ENCODE measurements around the gene GPX1.
A peak's percentile ranks its signal among the peaks of the same experiment; 100 is the strongest.
"Not testable (repeated sequence)": the region's sequence is repeated elsewhere in the genome, so short reads cannot be mapped to it uniquely, and the experiment has no call there.

GPX1 gene

DNA sequence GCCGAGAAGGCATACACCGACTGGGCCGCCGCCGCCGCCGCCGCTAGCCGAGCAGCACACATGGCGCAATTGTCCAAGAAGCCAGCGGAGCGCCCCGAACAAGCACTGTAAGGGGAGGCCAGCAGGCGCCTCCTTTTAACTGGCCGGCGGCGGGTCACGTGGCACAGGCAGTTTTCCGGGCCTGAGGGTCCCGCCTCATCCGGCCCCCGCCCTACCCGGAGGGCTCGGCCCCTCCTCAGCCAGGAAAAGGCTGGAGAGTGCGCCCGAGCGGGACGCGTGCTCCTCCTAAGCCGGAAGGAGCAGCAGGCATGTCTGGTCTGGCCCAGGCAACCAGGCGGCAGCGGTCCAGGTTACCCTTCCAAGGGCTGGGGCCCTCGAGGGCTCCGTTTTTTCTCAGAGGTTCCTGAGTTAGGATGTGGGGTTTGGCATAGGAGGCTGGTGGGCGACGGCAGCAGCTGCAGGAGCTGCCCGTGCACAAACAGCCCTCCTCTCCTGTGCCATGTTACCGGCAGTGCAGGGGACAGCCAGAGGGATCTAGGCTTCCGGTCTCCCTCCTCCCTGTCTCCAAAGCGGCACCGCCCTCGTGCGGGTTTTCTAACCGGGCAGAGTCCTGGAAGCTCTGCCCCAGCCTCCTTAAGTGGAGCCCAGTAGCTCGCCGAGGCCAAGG, at the start of gene GPX1:
GPX1 (minus strand) TSS at position 137 of the 667 bp plus-strand sequence; CDS start at position 62, 75 bp downstream.
- peak; percentile 91 for DNase-seq

DNA sequence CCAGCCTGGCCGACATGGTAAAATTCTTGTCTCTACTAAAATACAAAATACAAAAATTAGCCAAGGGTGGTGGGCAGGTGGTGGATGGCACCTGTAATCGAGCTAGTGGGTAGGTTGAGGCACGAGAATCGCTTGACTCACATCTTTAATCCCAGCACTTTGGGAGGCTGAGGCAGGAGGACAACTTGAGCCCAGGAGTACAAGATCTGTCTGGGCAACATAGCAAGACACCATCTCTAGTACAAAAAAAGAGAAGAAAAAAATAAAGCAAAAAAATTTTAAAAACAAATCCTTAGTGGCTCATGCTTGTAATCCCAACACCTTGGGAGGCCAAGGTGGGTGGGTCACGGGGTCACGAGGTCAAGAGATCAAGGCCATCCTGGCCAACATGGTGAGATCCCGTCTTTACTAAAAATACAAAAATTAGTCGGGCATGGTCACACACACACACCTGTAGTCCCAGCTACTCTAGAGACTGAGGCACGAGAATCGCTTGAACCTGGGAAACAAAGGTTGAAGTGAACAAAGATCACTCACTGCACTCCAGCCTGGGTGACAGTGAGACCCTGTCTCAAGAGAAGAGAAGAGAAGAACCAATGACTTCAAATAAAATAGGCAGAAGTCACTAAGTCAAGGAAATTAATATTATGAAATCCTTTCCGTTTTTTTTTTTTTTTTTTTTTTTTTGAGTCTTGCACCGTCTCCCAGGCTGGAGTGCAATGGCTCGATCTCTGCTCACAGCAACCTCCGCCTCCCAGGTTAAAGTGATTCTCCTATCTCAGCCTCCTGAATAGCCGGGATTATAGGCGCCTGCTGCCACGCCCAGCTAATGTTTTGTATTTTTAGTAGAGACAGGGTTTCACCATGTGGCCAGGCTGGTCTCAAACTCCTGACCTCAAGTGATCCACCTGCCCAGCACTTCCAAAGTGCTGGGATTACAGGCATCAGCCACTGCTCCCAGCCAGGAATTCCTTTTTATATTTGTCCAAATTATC, 48.7 kb upstream of the GPX1 start:
- DNase-seq: no peak

DNA sequence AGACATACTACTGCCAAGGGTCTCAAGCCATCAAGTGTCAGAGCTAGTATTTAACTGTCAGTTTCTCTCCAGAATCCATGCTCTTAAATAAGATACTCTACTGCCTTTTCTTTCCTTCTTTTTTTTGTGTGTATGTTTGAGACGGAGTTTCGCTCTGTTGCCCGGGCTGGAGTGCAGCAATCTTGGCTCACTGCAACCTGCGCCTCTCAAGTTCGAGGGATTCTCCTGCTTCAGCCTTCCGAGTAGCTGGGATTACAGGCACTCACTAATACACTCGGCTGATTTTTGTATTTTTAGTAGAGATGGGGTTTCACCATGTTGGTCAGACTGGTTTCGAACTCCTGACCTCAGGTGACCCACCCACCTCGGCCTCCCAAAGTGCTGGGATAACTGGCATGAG, 47.4 kb upstream of the GPX1 start:
- not testable (repeated sequence) for DNase-seq

DNA sequence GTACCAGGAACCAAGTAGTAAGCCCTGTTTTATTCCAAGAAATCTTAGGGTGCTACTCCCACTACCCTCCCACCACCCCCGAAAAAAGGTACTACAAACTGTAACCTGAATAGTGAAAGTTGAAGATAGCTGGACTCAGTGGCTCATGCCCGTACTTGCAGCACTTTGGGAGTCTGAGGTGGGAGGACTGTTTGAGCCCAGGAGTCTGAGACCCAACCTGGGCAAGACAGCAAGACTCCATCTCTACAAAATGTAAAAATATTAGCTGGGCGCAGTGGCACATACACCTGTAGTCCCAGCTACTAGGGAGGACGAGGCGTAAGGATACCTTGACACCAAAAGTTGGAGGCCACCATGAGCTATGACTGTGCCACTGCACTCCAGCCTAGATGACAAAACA, 45.7 kb upstream of the GPX1 start:
- DNase-seq: no peak

DNA sequence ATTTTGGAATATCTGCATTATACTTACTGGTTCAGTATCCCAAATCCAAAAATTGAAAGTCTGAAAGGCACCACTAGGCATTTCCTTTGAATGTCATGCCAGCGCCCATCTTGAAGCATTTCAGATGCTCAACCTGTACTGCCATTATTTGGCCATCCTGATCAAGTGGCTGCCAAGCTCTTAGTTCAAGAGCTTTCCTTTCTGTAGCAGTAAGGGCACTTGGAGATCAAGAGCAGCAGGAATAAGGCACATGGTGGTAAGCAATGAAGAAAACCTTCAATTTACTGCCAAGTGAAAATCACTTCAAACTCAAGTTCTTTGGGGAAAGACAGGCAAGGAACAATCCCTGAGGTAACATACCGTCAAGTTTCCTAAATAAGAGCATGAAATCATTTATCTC, 43.6 kb upstream of the GPX1 start:
- DNase-seq: no peak

DNA sequence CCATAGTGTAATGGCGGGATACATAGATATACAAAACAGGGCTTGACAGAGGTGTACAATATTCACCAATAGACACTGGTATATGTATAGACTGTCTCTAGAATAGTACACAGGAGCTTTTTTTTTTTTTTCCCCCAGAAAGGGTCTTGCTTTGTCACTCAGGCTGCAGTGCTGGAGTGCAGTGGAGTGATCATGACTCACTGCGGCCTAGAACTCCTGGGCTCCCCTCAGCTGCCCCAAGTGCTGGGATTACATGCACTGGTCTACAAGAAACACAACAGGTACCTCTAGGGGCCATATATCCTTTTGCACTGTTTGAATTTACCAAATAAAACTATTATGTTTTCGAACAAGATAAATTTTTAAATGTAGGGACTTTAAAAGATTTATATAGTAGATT, 41.3 kb upstream of the GPX1 start:
- DNase-seq: no peak

DNA sequence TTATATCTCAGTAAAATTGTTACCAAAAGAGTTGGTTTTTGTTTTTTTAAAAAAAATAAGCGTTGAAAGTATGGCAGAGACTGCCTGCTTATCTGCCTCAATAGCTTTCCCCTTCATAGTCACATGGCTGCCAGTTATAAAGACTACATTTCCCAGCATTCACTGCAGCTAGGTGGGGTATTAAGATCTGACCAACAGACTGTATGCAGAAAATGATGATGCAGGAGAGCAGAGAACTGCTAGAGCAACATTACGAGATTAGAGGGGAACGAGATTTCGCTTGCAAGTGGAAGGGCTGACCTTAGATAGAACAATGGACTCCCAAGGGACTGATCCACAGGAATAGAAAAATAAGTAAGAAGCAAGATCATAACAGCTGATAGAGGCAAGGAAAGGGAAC, 39.3 kb upstream of the GPX1 start:
- no peak for DNase-seq

DNA sequence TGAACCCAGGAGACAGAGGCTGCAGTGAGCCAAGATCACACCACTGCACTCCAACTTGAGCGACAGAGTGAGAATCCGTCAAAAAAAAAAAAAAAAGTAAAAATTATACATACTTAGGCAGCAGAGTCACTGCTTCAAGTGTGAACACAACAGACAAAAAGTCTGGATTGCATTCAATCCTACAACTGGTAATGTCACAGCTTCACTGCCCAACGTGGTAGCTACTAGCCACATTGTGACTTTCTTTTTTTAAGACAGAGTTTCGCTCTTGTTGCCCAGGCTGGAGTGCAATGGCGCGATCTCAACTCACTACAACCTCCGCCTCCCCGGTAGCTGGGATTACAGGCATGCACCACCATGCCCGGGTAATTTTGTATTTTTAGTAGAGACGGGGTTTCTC, 33.2 kb upstream of the GPX1 start:
- not testable (repeated sequence) for DNase-seq

DNA sequence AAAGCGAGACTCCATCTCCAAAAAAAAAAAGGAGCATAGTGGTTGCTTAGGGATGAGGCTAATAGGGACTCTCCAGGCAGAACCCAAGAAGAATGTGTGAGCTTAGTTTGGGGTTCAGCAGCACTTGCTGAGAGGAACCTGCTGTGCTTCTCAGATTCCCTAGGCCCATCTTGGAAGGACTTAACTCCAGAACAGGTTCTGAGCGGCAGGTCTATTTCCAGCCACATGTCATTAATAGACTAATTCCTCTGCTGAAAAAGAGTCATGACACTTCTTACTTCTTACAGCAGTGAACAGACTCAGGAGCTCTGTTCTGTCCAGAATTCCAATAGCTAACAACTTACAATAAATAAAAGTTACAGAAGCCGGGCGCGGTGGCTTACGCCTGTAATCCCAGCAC, 31.1 kb upstream of the GPX1 start:
- DNase-seq: no peak

DNA sequence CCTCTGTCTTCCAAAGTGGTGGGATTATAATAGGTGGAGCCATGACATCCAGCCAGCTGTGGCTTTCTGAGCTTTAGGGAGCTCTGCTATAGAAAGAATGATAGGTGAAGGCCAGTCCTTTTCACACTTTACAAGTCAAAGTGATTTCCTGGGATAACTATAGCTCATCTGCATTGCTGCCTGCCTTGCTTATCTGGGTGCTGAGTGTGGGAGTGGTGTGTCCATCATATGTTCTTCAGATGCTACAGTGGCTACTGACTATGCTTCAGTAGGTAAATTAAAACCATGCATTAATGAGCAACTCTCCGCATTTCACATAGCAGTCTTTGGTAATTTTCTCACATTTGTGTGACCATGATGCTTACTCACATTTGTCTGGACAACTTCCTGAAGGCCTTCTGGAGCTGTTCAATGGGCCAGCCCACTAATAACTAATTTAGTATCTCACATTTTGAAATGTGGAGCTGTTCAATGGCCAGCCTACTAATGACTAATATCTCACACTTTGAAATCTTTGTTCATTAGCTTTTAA, 30.2 kb upstream of the GPX1 start:
- no peak for DNase-seq

DNA sequence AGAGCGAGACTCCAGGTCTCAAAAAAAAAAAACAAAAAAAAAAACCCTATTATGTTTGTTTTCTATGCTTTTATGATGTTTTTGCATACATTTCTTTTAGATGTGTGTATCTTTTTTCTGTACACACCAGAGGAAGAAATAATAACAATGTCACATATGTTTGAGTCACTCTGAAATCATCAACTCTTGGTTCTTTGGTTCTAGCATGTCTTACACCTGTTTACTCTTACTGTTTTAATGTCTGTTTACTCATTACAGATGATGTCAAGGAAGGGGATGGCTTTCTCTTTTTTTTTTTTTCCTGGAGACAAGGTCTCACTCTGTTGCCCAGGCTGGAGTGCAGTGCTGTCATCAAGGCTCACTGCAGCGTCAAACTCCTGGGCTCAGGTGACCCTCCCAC, 29.6 kb upstream of the GPX1 start:
- no peak for DNase-seq

DNA sequence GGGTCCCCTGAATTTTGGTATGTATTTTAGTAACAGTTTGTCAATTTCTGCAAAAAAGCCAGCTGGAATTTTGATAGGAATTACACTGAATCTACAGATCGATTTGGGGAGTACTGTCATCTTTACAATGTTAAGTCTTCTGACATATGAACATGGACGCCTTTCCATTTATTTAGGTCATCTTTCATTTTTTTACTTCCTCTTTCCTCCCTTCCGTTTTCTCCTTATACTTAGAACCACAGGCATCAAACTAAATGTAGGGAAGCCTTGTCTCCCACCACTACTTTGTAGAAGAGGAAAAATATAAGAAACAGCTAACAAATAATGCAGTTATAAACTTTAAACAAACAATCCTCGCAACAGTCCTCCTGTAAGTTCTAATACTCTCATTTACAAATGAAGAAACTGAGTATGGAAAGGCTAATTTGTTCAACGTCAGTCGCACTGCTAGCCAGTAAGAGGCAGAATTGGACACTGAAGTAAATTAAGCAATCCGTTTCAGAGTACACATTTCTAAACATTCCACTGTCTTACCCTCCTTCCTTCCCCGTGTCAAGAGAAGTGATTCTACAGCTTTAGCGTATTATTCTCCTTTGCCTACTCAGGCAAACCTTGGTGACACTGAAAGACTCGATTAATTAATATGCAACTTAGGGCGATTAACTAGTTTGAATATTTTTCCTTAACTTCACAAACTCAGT, 28.1 kb upstream of the GPX1 start:
- DNase-seq: no peak

DNA sequence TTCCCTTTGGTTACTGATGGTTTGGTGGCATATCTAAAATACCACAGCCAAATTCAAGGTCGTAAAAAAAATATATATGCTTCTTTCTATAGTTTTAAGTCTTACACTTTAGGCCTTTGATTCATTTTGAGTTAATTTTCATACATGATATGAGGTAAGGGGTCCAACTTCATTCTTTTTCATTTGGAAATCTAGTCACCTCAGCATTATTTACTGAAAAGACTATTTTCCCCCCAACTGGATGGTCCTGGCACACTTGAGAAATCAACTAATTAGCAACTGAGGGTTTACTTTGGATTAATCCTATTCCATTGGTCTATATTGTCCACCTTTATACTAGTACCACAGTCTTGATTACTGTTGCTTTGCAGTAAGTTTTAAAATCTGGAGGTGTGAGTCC, 27.5 kb upstream of the GPX1 start:
- no peak for DNase-seq

DNA sequence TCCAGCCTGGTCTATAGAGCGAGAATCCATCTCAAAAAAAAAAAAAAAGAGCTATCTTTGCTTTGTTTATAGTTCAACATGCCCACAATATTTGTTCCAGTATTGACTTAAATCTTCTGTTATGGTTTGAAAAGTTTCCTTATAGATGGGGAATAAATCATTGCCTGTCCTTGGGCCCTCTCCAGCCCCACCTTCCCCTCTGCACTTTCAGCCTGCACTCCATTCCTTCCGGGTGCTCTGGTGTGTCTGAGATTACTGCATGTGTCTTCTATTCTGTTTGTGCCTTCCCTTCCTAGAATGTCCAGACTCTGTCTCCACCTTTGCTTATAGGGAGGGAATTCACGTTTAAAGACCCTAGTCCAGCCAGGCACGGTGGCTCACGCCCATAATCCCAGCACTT, 25.2 kb upstream of the GPX1 start:
- DNase-seq: no peak

DNA sequence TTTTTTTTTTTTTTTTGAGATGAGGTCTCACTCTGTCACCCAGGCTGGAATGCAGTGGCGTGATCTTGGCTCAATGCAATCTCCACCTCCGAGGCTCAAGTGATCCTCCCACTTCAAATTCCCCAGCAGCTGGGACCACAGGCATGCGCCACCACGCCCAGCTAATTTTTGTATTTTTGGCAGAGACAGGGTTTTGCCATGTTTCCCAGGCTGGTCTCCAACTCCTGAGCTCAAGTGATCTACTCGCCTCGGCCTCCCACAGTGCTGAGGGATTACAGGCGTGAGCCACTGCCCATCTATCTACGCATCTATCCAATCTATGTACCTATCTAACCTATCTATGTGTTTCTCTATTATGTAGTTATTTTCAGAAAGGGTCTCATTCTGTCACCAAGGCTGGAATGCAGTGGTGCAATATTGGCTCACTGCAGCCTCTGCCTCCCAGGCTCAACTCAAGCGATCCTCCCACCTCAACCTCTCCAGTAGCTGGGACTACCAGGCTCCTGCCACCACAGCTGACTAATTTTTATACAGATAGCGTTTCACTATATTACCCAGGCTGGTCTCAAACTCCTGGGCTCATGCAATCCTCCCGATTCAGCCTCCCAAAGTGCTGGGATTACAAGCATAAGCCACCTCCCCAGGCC, 20.2 kb upstream of the GPX1 start:
- DNase-seq: no peak

DNA sequence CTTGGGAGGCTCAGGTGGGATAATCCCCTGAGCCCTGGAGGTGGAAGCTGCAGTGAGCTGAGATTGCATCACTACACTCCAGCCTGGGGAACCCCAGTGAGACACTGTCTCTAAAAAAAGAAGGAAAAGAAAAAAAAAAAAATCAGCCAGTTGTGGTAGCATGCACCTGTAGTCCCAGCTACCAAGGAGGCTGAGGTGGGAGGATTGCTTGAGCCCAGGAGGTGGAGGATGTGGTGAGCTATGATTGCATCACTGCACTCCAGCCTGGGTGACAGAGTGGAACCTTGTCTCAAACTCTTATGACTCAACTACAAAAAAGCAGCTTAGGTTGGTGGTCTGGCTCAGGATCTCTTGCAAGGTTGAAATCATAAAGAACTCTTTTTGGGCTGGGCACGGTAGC, 19.3 kb upstream of the GPX1 start:
- DNase-seq: peak; percentile 77

DNA sequence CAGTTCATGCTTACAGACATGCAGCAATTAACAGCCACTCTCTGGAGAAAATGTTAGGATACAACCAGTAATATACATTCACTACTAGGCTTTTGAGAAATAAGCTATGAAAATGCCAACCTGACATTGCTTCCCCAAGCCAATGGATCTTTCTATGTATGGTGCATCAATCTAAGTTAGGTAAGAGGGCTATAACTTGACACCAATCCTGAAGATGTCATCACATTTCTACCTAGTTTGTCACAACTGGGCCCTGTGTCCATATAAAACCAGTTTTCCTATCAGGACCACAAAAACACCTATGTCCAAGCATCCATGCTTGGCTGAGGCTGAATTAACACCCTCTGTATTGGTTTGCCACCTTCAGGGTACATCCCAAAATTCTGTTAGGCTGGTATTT, 13.8 kb upstream of the GPX1 start:
- no peak for DNase-seq

DNA sequence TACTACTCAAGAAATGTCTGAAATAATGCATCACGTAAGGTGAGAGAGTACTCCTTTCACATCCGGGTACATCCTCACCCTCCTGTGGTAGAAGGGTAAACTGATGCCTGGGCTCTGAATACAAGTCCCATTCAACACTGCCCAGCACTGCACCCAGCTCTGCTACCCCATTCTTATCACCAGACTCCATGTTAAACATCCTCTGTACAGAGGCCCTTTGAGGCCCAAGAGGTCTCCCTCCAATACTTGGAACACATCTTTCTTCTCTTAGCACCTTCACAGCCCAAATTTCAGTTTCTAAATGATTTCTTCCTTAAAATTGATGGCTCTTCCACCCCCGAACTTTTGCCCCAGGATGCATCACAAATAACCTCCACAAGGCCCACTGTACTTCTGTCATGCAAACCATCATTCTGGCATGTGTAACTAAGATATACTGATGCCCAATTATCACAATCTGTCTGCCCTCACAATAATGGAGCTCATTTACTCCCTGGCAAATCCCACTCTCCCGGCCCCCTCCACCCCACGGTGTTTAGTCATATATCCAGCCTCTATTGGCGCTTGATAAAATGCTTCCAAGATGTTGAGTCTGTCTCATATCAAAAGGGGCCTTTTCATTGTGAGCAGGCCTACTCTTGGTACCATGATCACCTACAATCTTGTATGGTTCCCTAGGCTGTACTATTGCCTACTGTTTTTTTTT, 12.6 kb upstream of the GPX1 start:
- DNase-seq: no peak

DNA sequence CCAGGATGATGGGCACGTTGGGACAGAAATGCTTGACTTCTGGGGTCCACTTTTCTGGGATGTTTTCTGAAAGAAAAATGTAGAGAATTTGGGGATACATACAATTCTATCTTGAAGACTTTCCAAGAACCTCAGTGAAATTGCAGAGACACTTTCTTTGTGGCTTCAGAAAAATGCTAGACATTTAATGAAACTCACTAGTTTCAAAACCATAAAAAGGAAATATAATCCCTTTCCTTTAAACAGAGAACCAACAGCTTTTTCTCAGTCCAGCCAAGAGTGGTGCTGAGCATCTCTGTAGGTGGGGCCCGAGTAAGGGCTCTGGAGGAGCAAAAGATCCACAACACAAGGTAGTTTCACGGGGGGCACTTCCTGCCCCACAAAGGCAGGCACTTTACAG, 4.4 kb upstream of the GPX1 start:
- no peak for DNase-seq

DNA sequence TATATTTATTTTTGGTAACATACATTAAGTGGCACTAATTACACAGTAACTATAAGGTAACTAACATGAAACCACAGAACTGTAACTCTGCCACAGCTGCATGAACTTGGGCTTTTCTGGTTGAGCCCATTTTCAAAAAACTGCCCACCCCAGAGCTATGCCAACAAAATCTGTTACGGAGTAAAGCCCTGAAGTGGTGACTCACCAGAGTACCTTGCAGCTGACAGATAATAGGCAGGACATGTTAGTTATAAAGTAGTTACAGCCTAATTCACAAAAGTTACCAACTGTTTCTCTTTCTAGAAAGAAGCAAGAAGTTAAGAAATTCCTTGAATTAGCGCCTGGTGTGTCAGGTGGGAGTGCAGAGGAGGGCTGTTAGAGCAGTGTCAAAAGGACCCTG, 1.5 kb upstream of the GPX1 start:
- no peak for DNase-seq

DNA sequence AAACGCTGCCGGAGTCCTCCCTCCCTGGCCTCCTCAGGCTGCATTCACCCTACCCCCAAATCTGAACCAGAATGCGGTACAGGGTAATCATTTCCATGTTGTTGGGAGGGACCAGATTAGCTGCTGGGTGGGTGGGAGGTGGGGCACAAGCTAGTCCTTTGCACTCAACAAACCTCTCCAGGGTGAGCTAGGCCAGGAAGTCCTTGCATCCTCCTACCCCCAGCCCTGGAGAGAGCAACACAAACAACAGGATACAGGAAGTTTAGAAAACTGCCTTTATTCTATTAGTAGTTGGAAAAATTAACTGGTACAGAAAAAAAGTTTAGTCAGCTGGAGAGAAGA, 702 bp upstream of the GPX1 start:
- DNase-seq: no peak

All from activated effector memory CD4-positive, alpha-beta T cell treated with anti-CD3 and anti-CD28 coated beads, Interleukin-2, amount 50 U/mL, for 16 hours (primary cell).